ENCODE measurements around the gene GAS2L2.

Gene GAS2L2

GRCh38 chr17:35745246-35745645, 7.8 kb downstream of the GAS2L2 start:
- DNase-seq (ENCODE audit: low read depth): no peak

- no peak for DNase-seq (ENCODE audit: low read depth)
These were observed 8.2 kb downstream of the GAS2L2 start for GRCh38 chr17:35744830-35745229.

- no peak for DNase-seq (ENCODE audit: low read depth)
These were observed 9.3 kb downstream of the GAS2L2 start for GRCh38 chr17:35743626-35744328.

GRCh38 chr17:35742896-35743477, 10.1 kb downstream of the GAS2L2 start:
- DNase-seq (ENCODE audit: low read depth): no peak

GRCh38 chr17:35742496-35742895, 10.5 kb downstream of the GAS2L2 start:
- DNase-seq (ENCODE audit: low read depth): no peak

- DNase-seq (ENCODE audit: low read depth): no peak
These were observed 11.8 kb downstream of the GAS2L2 start for GRCh38 chr17:35740997-35741931.

- no peak for DNase-seq (ENCODE audit: low read depth)
These were observed 12.8 kb downstream of the GAS2L2 start for GRCh38 chr17:35740216-35740615.

- no peak for DNase-seq (ENCODE audit: low read depth)
These were observed 14.4 kb downstream of the GAS2L2 start for GRCh38 chr17:35738519-35739133.

GRCh38 chr17:35736236-35736635, 16.8 kb downstream of the GAS2L2 start:
- DNase-seq (ENCODE audit: low read depth): no peak

GRCh38 chr17:35735036-35735805, 17.8 kb downstream of the GAS2L2 start:
- no peak for DNase-seq (ENCODE audit: low read depth)

- no peak for DNase-seq (ENCODE audit: low read depth)
These were observed 18.6 kb downstream of the GAS2L2 start for GRCh38 chr17:35734396-35734795.

- no peak for DNase-seq (ENCODE audit: low read depth)
These were observed 19.7 kb downstream of the GAS2L2 start for GRCh38 chr17:35733366-35733765.

GRCh38 chr17:35732806-35733136, 20.3 kb downstream of the GAS2L2 start:
- DNase-seq (ENCODE audit: low read depth): no peak

- DNase-seq (ENCODE audit: low read depth): no peak
These were observed 20.9 kb downstream of the GAS2L2 start for GRCh38 chr17:35731917-35732805.

- no peak for DNase-seq (ENCODE audit: low read depth)
These were observed 21.7 kb downstream of the GAS2L2 start, which contains the start of gene RASL10B for GRCh38 chr17:35731239-35731916. Gene RASL10B (plus strand): TSS chr17:35731639. CDS start chr17:35735185, 3,546 bp downstream.

- no peak for DNase-seq (ENCODE audit: low read depth)
These were observed 22.5 kb downstream of the GAS2L2 start for GRCh38 chr17:35730400-35731005.

GRCh38 chr17:35729405-35729833, 23.6 kb downstream of the GAS2L2 start:
- DNase-seq (ENCODE audit: low read depth): no peak

GRCh38 chr17:35728551-35728950, 24.5 kb downstream of the GAS2L2 start:
- DNase-seq (ENCODE audit: low read depth): no peak

GRCh38 chr17:35727635-35728034, 25.4 kb downstream of the GAS2L2 start:
- no peak for DNase-seq (ENCODE audit: low read depth)
